Left hindlimb (tissue), 1 donor: ENCODE data around the gene CDHR5.
A peak's percentile ranks its signal among the peaks of the same experiment; 100 is the strongest.
"Not testable (repeated sequence)": the region's sequence is repeated elsewhere in the genome, so short reads cannot be mapped to it uniquely, and the experiment has no call there.

Source experiments
- DNase-seq: peaks from one replicate; pipeline ENCODE4 v3.0.0-alpha.2; 2018

Gene CDHR5, protein sequence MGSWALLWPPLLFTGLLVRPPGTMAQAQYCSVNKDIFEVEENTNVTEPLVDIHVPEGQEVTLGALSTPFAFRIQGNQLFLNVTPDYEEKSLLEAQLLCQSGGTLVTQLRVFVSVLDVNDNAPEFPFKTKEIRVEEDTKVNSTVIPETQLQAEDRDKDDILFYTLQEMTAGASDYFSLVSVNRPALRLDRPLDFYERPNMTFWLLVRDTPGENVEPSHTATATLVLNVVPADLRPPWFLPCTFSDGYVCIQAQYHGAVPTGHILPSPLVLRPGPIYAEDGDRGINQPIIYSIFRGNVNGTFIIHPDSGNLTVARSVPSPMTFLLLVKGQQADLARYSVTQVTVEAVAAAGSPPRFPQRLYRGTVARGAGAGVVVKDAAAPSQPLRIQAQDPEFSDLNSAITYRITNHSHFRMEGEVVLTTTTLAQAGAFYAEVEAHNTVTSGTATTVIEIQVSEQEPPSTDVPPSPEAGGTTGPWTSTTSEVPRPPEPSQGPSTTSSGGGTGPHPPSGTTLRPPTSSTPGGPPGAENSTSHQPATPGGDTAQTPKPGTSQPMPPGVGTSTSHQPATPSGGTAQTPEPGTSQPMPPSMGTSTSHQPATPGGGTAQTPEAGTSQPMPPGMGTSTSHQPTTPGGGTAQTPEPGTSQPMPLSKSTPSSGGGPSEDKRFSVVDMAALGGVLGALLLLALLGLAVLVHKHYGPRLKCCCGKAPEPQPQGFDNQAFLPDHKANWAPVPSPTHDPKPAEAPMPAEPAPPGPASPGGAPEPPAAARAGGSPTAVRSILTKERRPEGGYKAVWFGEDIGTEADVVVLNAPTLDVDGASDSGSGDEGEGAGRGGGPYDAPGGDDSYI

DNA sequence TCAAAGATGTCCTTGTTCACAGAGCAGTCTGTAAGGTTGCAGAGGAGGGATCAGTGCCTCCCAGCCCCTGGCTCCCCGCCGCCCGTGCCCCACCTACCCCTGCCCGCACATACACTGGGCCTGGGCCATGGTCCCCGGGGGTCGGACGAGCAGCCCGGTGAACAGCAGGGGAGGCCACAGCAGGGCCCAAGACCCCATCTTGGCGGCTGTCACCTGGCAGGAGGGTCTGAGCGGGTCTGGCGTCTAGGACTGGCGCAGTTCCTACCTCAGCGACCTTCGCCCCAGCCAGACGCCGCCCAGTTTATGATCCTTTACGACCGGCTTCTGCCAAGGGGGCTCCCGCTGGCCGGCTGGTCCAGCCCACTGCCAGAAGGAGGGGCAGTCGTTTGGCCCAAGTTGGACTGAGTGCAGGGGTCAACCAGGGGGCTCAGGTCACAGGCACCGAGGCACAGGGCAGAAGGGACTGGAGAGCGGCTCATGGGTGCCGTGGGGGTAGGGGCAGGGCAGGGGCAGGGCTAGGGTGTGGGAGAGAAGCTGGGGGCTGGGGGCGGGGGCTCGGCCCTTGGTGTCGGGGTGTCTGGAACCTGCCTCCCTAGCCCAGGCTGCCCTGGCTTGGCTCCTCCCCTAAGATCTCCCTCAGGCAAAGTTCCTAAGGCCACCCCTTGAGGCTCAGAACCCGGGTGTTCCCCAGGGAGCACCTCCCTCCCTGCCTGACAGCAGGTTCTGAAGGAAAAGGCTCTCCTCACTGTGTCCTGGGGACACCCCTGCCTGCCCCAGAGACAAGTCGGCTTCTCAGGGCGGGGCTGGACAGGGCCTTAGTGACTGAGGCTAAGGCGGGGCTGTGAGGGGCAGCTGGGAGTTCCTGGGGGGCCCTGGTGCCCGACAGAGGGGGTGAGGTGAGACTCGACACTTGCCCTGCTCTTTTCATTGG is at the start of gene CDHR5:
TSS of gene CDHR5 (minus strand) at position 251 of the 931 bp plus-strand sequence. CDS start at position 198, 53 bp downstream.
- DNase-seq = no peak

DNA sequence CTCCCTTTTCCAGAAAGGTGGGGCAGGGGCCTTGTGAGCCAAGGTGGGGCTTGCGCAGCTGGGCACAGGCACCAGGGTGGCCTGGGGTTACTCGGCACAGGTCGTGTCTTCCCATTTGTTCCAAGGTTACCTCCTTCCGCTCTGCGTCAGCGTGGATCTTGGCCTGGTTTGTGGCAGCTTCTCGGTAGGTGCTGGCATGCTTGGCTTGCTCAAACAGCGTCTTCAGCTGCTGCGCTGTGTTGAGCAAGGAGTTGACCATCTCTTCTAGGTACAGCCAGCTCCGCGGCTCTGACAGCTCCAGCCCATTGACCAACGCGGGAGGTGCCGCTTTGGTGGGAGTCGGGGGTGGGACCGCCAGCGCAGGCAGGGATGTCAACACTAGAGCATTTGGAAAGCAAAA is 49.7 kb upstream of the CDHR5 start:
- DNase-seq = no peak

DNA sequence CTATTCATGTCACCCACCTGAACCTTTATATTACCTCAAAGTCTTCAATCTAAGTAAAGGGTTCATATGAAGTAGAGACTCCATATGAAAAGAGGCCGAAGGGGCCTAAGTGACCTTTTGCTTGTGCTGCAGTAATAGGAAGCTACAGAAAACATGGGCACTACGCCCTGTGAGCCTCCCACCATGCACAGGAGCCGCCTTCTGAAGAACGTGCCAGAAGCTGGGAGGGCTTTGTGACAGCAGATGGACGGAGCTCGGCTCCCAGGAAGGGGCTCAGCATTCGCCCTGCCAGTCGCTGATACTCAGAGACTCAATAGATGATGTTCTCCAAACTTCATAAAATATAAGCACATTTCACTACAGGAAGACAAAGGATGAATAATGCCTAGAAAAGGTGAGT is 49.1 kb upstream of the CDHR5 start:
- DNase-seq = no peak

DNA sequence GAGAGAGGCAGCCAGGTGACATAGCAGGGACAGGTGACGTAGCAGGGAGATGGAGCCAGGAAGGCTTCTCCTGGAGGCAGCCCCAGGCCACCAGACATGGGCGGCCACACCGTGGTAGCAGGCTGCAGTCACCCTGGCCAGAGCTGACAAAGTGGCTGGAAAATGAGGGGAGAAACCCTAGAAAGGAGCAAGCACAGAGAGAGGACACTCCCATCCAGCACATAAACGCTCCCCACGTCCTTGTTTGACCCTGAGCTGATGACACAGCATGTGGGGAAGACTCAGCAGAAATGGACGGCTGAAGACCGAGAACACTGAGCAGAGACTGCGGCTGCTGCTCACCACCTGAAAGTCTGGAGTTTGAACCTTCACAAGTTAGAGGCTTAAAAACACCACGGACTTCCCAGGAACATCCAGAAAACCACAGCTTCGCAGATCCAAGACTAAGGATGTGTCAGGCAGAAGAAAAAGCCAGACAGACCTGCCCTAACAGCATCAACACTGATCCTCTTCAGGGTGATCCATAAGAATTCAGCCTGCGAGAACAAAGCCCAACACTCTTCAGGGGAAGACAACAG is 41.0 kb upstream of the CDHR5 start:
- DNase-seq = no peak

DNA sequence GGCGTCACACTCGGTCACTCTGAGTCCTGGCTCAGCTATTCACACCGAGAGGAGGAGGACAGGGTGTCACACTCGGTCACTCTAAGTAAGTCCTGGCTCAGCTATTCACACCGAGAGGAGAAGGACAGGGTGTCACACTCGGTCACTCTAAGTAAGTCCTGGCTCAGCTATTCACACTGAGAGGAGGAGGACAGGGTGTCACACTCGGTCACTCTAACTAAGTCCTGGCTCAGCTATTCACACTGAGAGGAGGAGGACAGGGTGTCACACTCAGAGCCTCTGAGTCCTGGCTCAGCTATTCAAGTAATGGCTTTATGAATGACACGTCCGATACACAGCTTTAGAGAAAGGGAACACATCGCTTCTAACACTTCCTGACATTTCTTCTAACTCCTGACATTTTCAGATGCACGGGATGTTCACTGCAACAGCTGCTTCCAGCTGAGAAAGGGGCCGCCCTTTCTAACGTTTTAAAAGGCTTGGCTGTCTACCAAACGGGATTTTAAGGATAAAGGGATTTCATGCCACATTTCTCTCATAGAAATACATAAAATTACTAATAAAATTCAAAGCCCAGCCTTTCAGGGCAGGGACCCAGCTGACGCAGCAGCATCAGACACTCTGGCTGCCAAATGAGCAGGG is 40.4 kb upstream of the CDHR5 start:
- no peak for DNase-seq

DNA sequence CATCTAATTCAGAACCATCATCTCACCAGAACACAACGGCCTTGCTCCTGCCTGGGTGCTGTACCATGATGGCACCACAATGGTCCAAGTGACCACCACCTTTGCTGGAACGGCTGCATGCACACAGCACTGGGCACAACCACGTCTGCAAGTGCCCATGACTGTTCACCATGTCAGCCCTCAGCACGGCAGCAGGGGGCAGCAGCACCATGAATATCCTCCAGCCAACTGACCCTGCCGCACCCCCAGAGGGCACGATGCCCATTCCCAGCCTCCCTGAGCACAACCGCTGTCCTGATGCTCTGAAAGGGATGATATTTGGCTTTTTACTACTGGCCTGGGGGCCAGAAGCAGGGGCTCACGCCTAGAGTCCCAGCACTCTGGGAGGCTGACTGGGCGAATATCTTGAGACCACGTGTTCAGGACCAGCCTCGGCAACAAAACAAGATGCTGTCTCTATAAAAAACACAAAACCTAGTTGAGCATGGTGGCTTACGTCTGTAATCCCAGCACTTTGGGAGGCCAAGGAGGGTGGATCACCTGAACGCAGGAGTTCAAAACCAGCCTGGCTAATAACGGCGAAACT is 38.0 kb upstream of the CDHR5 start:
- DNase-seq = peak; percentile 65

DNA sequence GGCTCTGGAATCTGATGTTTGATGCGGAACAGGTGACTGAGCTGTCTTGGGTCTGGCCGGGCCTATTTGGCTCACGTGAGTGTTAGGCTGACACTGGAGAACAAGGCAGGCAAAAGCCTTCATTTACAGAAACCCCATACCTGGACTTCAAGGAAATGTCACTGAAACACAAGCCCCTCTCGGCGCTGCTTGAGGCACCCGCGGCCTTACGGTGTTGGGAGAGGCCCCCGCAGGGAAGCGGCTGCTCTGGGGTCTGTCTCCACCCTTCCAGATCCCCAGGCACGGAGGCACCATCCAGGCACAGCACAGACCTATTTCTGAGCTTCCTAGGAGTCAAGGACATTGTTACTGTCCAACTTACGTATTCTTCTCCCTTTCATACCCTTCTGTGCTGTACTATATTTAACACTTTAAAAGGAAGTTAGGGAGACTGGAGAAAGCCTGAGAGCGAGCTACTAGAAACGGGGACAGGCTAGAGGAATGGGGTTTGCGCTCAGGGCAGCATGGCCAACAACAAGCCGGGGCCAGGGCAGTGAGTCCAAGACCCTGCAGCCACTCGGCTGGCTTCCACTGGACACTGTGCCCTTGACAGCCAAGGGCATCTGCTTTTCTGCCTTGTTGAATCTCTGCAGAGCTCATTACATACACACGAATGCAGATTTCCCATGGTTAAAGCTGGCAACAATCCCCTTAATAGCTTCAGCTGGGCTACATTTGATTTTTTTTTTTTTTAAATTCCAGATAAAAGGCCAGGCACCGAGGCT is 36.1 kb upstream of the CDHR5 start:
- DNase-seq = no peak

DNA sequence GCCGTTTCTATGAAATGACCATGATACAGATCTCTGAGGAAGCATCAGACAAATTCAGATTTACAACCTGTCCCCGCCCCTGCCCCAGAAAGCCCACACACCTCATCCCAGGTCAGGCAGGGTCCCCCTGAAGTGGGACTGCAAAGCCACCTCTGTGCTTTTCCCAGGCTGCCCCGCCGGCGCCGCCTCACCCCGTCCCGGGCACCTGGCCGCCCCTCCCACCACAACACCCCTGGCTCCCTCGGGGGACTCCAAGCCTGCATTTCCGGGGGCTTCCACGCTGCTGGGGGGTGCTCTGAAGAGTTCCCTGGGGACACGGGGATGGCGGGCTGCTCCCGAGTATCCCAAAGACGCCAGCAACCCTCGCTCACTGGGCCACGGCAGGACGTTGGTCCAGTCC is 35.5 kb upstream of the CDHR5 start:
- no peak for DNase-seq

DNA sequence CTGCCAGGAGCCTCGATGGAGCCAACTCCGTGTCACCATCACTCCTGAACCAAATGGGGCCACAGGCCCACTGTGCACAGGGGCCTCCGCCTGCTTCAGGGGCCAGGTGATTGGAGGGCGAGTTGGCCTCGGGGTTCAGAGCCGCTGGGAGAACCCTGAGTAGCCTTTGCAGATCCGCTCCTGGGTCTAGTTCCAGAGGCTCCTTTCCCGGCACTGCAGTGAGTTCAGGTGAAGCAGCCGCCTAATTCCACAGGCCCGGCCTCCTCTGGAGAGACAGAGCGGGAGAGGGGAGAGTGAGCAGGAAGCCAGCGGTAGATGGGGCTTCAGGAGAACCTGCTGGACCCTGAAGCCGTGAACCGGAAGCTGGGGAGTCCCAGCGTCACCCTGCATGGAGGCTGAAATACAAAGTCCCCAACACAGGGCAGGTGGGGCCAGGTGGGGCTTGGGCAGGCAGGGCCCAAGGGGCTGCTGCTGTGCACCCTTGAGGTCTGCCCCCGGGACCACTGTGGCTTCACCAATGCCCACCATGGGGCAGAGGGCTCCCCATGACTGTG is 34.9 kb upstream of the CDHR5 start:
- no peak for DNase-seq

DNA sequence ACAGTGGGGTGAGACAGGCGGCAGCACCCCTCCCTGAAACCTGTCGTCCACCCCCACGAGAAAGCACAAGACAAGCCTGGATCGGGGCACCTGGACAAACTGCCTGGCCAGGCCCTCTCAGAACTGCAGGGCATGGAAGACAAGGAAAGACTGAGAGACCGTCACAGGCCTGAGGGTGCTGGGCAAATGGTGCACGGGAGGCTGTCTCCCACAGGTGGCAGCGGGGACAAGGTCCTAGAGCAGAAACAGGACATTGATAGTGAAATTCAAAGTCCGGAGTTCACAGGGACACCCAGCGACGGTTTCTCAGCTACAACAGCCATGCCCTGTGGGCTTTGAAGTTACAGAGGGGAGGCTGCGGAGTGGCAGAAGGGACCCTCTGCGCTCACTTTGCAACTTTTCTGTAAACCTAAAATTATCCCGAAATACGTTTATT is 33.0 kb upstream of the CDHR5 start:
- DNase-seq = no peak

DNA sequence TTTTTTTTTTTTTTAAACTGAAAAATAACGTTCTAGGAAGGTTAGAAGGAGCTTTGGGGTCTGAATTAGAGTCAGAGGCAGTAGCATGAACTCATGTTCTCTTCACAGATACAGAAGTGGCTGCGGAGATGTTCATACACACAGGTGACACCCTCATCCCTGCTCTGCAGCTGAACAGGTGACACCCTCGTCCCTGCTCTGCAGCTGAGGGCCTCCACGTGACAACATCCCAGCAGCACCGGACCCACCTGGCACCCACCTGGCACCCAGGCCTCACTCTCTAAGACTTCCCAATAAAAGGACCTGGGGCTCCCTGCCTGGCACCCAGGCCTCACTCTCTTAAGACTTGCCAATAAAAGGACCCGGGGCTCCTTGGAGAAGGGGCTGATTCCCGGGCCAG is 32.1 kb upstream of the CDHR5 start:
- no peak for DNase-seq

DNA sequence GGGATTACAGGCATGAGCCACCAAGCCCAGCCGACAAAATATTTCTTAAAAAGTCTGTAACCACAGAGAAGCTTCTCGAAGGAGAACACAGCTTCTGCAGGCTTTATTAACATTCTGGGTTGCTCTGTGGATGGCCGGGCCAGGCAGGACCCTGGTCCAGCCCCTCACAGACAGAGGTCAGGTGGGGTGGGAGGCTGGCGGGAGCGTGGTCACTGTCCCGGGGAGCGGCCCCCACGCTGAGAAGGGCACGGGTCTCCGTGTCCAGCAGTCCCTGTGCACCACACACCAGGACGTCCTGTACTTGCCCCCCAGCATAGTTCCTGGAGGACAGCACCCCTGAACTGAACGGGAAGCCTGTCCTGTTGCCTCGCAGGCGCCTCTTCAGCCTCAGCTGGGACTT is 31.7 kb upstream of the CDHR5 start:
- DNase-seq = no peak

DNA sequence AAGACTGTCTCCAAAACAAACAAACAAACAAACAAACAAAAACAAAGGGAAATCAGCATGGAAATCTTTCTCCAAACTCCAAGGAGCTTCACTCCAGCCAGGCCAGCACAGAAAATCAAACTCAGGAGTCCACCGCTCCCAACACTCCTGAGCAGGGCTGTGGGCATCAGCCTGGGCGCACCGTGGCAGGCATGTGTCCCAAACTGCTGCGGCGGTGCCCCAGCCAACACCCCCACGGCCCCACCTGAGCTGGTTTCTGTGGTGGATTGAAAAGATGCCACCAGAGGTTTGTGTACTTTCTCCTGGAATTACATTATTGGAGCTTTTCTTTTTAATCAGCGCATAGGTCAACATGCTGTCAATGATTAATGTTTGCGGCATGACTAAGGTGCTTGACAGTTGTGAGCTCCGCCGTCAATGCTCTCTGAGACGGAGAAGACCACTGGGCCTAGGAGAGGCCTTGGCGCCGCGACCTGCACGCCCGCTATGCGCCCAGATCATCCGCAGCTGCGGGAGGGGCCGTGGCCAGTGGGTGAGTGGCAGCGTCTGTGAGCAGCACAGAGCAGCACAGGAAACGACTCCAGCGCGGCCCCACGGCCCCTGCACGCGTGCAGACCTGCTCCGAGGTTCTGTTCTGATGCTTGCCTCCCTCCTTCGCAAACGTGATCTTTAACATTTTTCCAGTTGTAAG is 30.4 kb upstream of the CDHR5 start:
- no peak for DNase-seq

DNA sequence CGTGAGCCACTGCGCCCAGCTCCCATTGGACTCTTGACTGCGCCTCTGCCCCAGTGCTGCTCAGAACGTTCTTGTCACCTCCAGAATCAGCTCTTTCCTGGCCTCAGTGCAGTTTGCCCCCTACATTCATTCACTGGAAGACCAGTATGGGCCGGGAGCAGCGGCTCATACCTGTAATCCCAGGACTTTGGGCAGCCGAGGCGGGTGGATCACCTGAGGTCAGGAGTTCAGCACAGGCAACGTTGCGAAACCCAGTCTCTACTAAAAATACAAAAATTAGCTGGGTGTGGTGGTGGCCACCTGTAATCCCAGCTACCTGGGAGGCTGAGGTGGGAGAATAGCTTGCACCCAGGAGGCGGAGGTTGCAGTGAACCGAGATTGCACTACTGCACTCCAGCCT is 29.7 kb upstream of the CDHR5 start:
- not testable (repeated sequence) for DNase-seq

DNA sequence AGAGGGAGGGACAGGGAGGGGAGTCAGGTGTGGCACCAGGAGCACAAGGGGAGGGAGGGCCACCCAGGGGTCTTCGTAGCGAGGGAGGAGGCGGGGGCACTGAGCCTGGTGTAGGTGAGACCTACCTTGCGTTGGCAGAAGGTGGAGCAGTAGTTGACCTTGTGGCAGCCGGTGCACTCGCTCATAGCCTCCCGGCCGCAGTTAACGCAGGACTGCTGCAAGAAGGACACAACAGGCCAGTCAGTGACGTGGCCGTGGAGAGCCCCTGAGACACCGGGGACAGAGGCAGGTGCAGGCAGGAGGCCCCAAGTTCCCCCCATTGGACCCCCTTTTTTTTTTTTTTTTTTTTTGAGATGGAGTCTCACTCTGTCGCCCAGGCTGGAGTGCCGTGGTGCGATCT is 29.1 kb upstream of the CDHR5 start:
- DNase-seq = no peak

DNA sequence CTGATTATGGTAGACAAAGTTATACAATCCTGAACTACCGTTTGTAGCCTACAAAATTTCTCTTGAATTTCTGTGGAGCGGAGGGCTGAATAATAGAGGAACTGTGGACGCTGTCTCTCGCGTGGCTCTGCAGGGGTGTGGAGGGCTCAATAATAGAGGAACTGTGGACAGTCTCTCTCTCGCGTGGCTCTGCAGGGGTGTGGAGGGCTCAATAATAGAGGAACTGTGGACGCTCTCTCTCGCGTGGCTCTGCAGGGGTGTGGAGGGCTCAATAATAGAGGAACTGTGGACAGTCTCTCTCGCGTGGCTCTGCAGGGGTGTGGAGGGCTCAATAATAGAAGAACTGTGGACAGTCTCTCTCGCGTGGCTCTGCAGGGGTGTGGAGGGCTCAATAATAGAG is 28.4 kb upstream of the CDHR5 start:
- DNase-seq = not testable (repeated sequence)

DNA sequence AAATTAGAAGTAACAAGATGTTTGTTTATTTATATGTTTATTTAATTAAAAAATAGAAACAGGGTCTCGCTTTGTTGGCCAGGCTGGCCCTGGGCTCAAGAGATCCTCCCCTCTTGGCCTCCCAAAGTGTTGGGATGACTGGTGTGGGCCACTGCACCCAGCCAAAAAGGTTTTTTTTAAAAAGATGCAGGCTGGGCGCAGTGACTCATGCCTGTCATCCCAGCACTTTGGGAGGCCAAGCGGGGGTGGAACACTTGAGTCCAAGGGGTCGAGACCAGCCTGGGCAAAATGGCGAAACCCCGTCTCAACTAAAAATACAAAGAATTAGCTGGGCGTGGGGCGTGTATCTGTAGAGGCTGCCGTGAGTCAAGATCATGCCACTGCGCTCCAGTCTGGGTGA is 25.7 kb upstream of the CDHR5 start:
- no peak for DNase-seq

DNA sequence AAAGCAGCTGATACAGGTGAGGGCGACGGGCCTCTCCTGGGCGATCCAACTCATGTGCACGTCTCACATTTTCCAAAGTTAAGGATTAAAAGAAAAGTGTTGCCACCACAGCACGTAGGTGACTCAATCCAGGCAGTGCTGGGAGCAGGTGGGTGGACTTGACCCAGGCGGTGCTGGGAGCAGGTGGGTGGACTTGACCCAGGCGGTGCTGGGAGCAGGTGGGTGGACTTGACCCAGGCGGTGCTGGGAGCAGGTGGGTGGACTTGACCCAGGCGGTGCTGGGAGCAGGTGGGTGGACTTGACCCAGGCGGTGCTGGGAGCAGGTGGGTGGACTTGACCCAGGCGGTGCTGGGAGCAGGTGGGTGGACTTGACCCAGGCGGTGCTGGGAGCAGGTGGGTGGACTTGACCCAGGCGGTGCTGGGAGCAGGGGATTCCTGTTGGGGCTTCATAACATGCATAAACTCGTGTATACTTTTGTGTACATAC is 23.0 kb upstream of the CDHR5 start:
- not testable (repeated sequence) for DNase-seq

DNA sequence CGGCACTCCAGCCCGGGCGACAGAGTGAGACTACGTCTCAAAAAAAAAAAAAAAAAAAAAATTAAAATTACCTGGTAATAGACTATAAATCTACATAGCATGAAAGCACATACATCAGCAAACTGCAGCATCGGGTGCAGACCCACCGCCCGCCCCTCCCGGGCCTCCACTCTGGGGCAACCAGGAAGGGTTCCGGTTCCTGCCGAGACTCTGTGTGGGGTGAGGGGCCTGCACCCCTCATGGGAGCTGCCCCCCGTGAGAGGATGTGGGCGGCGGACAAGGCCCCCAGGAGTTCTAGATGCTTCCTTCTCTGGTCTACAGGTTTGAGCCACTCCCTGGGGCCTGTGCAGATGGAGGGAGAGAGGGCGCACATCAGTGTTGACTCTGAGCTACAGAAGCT is 21.5 kb upstream of the CDHR5 start:
- no peak for DNase-seq

DNA sequence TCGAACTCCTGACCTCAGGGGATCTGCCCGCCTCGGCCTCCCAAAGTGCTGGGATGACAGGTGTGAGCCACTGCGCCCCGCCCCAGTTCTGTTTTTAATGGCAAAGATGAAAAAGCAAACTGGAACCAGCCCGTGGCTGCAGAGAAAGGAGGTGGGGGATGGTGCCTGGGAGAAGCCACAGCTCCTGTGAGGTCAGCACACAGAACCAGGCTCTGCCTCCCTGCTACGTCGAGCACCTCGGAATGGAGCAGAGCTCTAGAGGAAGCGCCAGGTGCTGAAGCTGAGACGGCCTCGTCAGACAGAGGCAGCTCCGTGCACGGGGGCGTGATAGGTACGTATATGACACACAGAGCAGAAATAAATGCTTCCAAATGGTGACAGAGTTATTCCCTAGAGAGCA is 20.8 kb upstream of the CDHR5 start:
- no peak for DNase-seq
